Gastroesophageal sphincter (tissue), 4 donors: Measurements from ENCODE around the gene ATP13A4. TPM values are rescaled to one million over a fixed set of nuclear protein-coding genes. Genes with fewer than 3 reads are reported as not detected.

Experiments used
- ATAC-seq: fragments of 150-250 bp; one replicate; pipeline ENCODE4 v1.9.1; 2016; ENCODE audit warnings: mild to moderate bottlenecking, moderate library complexity
- H3K27ac ChIP-seq, 4 donors: fragments of 200-600 bp; sonication (generic) in 3 of 4; 1 replicate in 3 of 4; 2 replicates in 1 of 4; pipeline ENCODE4 v1.5.1; 2016 to 2019
- H3K27me3 ChIP-seq: fragments of 200-600 bp; sonication (generic); one replicate; pipeline ENCODE4 v1.5.1; 2019
- H3K36me3 ChIP-seq, 2 donors: fragments of 200-600 bp; sonication (generic); one replicate each; pipeline ENCODE4 v1.5.1; 2019; ENCODE audit warnings: control low read depth in 1 of 2
- H3K4me1 ChIP-seq, 3 donors: fragments of 200-600 bp; sonication (generic); 1 replicate in 2 of 3; 2 replicates in 1 of 3; pipeline ENCODE4 v1.5.1; 2016 to 2019; ENCODE audit warnings: control low read depth in 2 of 3
- H3K4me3 ChIP-seq, 2 donors: fragments of 200-600 bp; sonication (generic); one replicate each; pipeline ENCODE4 v1.5.1; 2019; ENCODE audit warnings: mild to moderate bottlenecking in 1 of 2, moderate library complexity in 1 of 2
- H3K9me3 ChIP-seq, 3 donors: fragments of 200-600 bp; sonication (generic); one replicate each; pipeline ENCODE4 v1.5.1; 2017 to 2019; ENCODE audit warnings: control low read depth in 2 of 3
- EP300 ChIP-seq: sonication (generic); formaldehyde crosslinking; IDR thresholded peaks from one replicate; pipeline ENCODE4 v1.6.1; 2017; ENCODE audit warnings: antibody characterized with exemption, mild to moderate bottlenecking
- POLR2A ChIP-seq, 2 donors: fragments of 450-650 bp; IDR thresholded peaks; one replicate each; pipeline ENCODE4 v1.6.1; 2017; ENCODE audit warnings: antibody characterized with exemption in 2 of 2, mild to moderate bottlenecking in 2 of 2, moderate library complexity in 1 of 2
- POLR2AphosphoS5 ChIP-seq: sonication (generic); formaldehyde crosslinking; IDR thresholded peaks from one replicate; pipeline ENCODE4 v1.6.1; 2017; ENCODE audit warnings: antibody characterized with exemption
- WGBS, 2 donors: methylation state at CpG; one replicate each; pipeline ENCODE4 v1.1.5; 2018; ENCODE audit warnings: low coverage in 1 of 2; 5-methylcytosine and 5-hydroxymethylcytosine counted together
- total RNA-seq, 4 donors: library from RNA; depleted of rRNA; stranded (reverse); fragments of >200 nt; gene quantifications; one replicate each; pipeline ENCODE4 v1.1.0, GENCODE V29; 2016
- TF ChIP-seq, protein P1 (sequence below), 4 experiments: fragments of 200-600 bp in 2 of 4; fragments of 450-650 bp in 2 of 4; sonication (generic) in 1 of 4; IDR thresholded peaks; one replicate each; pipeline ENCODE4 v1.5.1; 2017 to 2019; ENCODE audit warnings: antibody characterized with exemption in 4 of 4, mild to moderate bottlenecking in 2 of 4, moderate library complexity in 2 of 4

The ATP13A4 gene
- total RNA-seq, 4 donors from 2014 or later: 0.13 to 2.3 (median 0.16) TPM; not detected in 1

DNA sequence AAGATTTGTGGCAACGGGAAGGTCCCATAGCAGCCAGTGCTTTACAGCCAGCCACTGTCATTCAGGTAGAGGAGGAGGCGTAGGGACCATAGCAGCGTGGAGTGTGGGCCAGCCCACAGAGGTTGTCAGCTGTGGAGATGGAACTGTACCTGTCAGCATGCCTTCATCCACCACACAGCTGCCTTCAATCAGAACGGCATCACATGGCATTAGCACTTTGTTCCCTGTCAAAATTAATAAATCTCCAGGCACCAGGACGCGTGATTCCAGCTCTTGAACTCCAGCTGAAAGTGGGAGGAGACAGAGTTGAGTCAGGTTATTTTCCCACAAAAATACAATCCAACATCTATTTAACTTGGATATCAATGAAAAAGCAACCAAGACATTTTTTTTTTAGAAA lies 84.0 kb downstream of the ATP13A4 start:
- Histone ChIP-seq H3K4me3 (no peak overlapping the region), H3K4me1 (no peaks in the 10 kb centered on the region), H3K27me3 (no peaks in the 10 kb centered on the region), H3K36me3 (no peaks in the 10 kb centered on the region), H3K27ac (no peak overlapping the region), H3K9me3 (no peaks in the 10 kb centered on the region)
- WGBS, 2 donors: 60 to 63% methylated on average over 5 to 6 of the region's 6 CpGs
- TF ChIP-seq POLR2A (IDR thresholded peaks at IDR 0.05): no peak
- TF ChIP-seq, protein P1, sequence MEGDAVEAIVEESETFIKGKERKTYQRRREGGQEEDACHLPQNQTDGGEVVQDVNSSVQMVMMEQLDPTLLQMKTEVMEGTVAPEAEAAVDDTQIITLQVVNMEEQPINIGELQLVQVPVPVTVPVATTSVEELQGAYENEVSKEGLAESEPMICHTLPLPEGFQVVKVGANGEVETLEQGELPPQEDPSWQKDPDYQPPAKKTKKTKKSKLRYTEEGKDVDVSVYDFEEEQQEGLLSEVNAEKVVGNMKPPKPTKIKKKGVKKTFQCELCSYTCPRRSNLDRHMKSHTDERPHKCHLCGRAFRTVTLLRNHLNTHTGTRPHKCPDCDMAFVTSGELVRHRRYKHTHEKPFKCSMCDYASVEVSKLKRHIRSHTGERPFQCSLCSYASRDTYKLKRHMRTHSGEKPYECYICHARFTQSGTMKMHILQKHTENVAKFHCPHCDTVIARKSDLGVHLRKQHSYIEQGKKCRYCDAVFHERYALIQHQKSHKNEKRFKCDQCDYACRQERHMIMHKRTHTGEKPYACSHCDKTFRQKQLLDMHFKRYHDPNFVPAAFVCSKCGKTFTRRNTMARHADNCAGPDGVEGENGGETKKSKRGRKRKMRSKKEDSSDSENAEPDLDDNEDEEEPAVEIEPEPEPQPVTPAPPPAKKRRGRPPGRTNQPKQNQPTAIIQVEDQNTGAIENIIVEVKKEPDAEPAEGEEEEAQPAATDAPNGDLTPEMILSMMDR (IDR thresholded peaks at IDR 0.05): no peak
- no peak for TF ChIP-seq EP300
- no peak for TF ChIP-seq POLR2AphosphoS5
- ATAC-seq: no peak

DNA sequence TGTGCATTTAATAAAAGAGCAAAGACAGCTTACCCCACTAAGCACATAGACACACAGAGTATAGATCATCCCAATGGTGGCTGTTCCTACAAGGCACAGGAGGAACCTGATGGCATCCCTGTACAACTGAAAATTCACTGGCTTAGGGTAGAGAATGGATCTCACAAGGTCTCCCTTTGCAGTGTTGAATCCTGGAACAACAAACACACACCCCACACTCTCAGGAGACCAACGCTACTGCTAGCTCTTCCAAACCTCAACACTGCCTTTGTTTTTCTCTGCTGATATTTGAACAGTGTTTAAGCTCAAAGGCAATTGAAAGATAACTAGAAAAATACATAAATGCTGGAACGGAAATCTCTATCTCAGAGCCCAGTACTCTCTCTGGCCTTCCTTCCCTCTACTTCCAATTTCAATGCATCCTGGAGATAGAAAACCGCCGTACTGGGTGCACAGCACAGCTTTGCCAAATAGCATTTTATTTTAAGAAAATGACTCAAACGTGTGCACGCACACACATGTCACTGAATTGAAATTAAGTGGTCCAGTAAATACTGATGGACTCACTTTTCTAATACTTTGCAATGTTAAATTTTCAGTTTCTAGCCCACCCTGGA lies 88.6 kb downstream of the ATP13A4 start:
- Histone ChIP-seq H3K27me3 (no peaks in the 10 kb centered on the region), H3K36me3 (no peaks in the 10 kb centered on the region), H3K4me1 (no peaks in the 10 kb centered on the region), H3K4me3 (no peak overlapping the region), H3K27ac (no peak overlapping the region), H3K9me3 (no peaks in the 10 kb centered on the region)
- no peak for ATAC-seq
- 77% methylated on average over 4 to 6 of the region's 6 CpGs for WGBS, 2 donors
- no peak for TF ChIP-seq POLR2A (IDR thresholded peaks at IDR 0.05)
- TF ChIP-seq EP300: no peak
- TF ChIP-seq, protein P1 (IDR thresholded peaks at IDR 0.05): no peak
- TF ChIP-seq POLR2AphosphoS5: no peak

DNA sequence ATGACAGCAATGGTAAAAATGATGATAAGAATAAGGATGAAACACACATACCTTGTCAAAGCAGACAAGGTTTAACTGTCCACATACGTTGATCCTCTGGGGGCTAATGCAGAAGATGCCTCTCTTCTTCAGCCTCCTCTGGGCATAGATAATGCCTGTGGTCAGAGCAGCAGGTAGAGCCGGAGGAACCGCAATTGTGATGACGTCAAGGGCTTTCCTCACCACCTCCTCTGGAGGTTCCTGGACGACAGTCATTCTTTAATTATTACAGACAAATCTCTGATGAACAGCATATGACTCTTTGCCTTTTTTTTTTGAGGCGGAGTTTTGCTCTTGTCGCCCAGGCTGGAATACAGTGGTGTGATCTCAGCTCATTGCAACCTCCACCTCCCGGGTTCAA lies 89.8 kb downstream of the ATP13A4 start:
- TF ChIP-seq POLR2AphosphoS5 (no peak), EP300 (no peak), POLR2A (IDR thresholded peaks at IDR 0.05) (no peak)
- TF ChIP-seq, protein P1 (IDR thresholded peaks at IDR 0.05): no peak
- no peaks in the 10 kb centered on the region for H3K9me3 ChIP-seq
- ATAC-seq: no peak
- H3K27me3 ChIP-seq: no peaks in the 10 kb centered on the region
- no peak overlapping the region for H3K27ac ChIP-seq
- no peaks in the 10 kb centered on the region for H3K36me3 ChIP-seq
- H3K4me1 ChIP-seq: no peaks in the 10 kb centered on the region
- no peak overlapping the region for H3K4me3 ChIP-seq
- 85 to 89% methylated on average over 7 of the region's 8 CpGs for WGBS, 2 donors

DNA sequence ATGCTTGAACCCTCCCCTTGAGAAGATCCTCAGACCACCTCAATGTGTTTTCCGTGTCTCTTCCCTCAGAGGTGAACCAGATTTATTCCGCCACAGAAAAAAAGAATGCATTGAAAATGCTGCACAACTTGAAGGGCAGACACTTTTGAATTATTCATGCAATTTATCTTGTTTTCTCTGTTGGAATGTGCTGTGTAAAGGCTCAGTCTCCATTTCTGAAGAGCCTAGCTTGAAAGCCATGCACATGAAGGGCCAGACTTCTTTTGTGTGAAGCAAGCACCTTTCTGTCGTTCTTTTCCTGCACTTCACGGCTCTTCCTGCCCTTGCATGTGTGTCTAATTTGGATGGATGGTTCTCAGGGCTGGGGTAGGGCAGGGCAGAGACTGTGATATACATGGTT lies 97.2 kb downstream of the ATP13A4 start:
- no peaks in the 10 kb centered on the region for H3K4me1 ChIP-seq
- no peaks in the 10 kb centered on the region for H3K27me3 ChIP-seq
- H3K36me3 ChIP-seq: no peaks in the 10 kb centered on the region
- TF ChIP-seq POLR2A (IDR thresholded peaks at IDR 0.05) (no peak), POLR2AphosphoS5 (no peak)
- no peak overlapping the region for H3K4me3 ChIP-seq
- H3K9me3 ChIP-seq: no peaks in the 10 kb centered on the region
- H3K27ac ChIP-seq: no peak overlapping the region
- 64 to 69% methylated on average over 4 of the region's 4 CpGs for WGBS, 2 donors
- no peak for ATAC-seq

DNA sequence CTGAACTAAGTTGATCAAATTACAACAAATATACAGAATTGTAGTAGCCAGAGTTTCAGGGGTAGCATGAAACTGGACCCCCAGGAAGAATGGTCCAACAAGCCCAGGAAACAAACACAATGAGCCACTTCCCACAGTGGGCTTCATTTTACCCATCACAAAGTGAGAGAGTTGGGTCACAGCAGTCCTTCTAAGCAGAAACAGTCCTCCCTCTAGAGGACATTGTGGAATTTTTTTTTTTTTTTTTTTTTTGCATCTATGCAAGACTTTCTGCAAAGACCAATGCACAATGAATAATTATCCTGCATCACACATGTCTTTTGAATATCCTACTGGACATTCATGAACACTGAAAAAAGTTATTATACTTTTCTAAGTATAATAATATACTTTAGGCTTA lies 102.4 kb downstream of the ATP13A4 start:
- H3K9me3 ChIP-seq: no peaks in the 10 kb centered on the region
- H3K4me3 ChIP-seq: no peak overlapping the region
- no peaks in the 10 kb centered on the region for H3K27me3 ChIP-seq
- no peak overlapping the region for H3K27ac ChIP-seq
- no peak for ATAC-seq
- no peaks in the 10 kb centered on the region for H3K36me3 ChIP-seq
- H3K4me1 ChIP-seq: no peaks in the 10 kb centered on the region
- no peak for TF ChIP-seq POLR2A (IDR thresholded peaks at IDR 0.05)
- no peak for TF ChIP-seq EP300
- TF ChIP-seq, protein P1 (IDR thresholded peaks at IDR 0.05): no peak
- TF ChIP-seq POLR2AphosphoS5: no peak
